ENCODE data around the gene WDR86. TPM values are rescaled to one million over a fixed set of nuclear protein-coding genes. Genes with fewer than 3 reads are reported as not detected.

WDR86 gene
- total and polyA plus RNA-seq, 2 experiments from 2014 or later: 9.1 to 59.1 TPM

DNA sequence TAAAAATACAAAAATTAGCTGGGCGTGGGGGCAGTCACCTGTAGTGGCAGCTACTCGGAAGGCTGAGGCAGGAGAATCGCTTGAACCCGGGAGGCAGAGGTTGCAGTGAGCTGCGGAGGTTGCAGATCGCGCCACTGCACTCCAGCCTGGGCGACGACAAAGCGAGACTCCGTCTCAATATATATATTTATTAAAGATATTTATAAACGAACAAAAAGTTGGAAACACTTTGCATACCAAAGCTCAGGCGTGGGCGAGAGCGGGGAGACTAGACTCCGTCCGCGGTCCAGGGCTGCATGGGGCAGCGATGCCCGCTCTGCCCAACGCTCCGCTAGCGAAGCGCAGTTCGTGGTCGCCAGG is 38.0 kb upstream of the WDR86 start (continued):
- TF ChIP-seq, protein P1, sequence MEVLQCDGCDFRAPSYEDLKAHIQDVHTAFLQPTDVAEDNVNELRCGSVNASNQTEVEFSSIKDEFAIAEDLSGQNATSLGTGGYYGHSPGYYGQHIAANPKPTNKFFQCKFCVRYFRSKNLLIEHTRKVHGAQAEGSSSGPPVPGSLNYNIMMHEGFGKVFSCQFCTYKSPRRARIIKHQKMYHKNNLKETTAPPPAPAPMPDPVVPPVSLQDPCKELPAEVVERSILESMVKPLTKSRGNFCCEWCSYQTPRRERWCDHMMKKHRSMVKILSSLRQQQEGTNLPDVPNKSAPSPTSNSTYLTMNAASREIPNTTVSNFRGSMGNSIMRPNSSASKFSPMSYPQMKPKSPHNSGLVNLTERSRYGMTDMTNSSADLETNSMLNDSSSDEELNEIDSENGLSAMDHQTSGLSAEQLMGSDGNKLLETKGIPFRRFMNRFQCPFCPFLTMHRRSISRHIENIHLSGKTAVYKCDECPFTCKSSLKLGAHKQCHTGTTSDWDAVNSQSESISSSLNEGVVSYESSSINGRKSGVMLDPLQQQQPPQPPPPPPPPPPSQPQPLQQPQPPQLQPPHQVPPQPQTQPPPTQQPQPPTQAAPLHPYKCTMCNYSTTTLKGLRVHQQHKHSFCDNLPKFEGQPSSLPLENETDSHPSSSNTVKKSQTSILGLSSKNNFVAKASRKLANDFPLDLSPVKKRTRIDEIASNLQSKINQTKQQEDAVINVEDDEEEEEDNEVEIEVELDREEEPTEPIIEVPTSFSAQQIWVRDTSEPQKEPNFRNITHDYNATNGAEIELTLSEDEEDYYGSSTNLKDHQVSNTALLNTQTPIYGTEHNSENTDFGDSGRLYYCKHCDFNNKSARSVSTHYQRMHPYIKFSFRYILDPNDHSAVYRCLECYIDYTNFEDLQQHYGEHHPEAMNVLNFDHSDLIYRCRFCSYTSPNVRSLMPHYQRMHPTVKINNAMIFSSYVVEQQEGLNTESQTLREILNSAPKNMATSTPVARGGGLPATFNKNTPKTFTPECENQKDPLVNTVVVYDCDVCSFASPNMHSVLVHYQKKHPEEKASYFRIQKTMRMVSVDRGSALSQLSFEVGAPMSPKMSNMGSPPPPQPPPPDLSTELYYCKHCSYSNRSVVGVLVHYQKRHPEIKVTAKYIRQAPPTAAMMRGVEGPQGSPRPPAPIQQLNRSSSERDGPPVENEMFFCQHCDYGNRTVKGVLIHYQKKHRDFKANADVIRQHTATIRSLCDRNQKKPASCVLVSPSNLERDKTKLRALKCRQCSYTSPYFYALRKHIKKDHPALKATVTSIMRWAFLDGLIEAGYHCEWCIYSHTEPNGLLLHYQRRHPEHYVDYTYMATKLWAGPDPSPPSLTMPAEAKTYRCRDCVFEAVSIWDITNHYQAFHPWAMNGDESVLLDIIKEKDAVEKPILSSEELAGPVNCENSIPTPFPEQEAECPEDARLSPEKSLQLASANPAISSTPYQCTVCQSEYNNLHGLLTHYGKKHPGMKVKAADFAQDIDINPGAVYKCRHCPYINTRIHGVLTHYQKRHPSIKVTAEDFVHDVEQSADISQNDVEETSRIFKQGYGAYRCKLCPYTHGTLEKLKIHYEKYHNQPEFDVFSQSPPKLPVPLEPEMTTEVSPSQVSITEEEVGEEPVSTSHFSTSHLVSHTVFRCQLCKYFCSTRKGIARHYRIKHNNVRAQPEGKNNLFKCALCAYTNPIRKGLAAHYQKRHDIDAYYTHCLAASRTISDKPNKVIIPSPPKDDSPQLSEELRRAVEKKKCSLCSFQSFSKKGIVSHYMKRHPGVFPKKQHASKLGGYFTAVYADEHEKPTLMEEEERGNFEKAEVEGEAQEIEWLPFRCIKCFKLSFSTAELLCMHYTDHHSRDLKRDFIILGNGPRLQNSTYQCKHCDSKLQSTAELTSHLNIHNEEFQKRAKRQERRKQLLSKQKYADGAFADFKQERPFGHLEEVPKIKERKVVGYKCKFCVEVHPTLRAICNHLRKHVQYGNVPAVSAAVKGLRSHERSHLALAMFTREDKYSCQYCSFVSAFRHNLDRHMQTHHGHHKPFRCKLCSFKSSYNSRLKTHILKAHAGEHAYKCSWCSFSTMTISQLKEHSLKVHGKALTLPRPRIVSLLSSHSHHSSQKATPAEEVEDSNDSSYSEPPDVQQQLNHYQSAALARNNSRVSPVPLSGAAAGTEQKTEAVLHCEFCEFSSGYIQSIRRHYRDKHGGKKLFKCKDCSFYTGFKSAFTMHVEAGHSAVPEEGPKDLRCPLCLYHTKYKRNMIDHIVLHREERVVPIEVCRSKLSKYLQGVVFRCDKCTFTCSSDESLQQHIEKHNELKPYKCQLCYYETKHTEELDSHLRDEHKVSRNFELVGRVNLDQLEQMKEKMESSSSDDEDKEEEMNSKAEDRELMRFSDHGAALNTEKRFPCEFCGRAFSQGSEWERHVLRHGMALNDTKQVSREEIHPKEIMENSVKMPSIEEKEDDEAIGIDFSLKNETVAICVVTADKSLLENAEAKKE (CRISPR knock-in tag; IDR thresholded peaks at IDR 0.05): no peak
- TF ChIP-seq, protein P2, sequence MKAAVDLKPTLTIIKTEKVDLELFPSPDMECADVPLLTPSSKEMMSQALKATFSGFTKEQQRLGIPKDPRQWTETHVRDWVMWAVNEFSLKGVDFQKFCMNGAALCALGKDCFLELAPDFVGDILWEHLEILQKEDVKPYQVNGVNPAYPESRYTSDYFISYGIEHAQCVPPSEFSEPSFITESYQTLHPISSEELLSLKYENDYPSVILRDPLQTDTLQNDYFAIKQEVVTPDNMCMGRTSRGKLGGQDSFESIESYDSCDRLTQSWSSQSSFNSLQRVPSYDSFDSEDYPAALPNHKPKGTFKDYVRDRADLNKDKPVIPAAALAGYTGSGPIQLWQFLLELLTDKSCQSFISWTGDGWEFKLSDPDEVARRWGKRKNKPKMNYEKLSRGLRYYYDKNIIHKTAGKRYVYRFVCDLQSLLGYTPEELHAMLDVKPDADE (IDR thresholded peaks at IDR 0.05): no peak
- TF ChIP-seq NANOG (IDR thresholded peaks at IDR 0.05; ENCODE audit: borderline replicate concordance): no peak
- TF ChIP-seq, protein P3, sequence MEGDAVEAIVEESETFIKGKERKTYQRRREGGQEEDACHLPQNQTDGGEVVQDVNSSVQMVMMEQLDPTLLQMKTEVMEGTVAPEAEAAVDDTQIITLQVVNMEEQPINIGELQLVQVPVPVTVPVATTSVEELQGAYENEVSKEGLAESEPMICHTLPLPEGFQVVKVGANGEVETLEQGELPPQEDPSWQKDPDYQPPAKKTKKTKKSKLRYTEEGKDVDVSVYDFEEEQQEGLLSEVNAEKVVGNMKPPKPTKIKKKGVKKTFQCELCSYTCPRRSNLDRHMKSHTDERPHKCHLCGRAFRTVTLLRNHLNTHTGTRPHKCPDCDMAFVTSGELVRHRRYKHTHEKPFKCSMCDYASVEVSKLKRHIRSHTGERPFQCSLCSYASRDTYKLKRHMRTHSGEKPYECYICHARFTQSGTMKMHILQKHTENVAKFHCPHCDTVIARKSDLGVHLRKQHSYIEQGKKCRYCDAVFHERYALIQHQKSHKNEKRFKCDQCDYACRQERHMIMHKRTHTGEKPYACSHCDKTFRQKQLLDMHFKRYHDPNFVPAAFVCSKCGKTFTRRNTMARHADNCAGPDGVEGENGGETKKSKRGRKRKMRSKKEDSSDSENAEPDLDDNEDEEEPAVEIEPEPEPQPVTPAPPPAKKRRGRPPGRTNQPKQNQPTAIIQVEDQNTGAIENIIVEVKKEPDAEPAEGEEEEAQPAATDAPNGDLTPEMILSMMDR (conservative IDR thresholded peaks at IDR 0.05; ENCODE audit: low read depth in 2 of 2): no peak
- TF ChIP-seq ZNF114 (CRISPR knock-in tag; IDR thresholded peaks at IDR 0.05): no peak
- no peak for TF ChIP-seq EZH2 (IDR thresholded peaks at IDR 0.05; ENCODE audit: low read depth, unreplicated experiment)

DNA sequence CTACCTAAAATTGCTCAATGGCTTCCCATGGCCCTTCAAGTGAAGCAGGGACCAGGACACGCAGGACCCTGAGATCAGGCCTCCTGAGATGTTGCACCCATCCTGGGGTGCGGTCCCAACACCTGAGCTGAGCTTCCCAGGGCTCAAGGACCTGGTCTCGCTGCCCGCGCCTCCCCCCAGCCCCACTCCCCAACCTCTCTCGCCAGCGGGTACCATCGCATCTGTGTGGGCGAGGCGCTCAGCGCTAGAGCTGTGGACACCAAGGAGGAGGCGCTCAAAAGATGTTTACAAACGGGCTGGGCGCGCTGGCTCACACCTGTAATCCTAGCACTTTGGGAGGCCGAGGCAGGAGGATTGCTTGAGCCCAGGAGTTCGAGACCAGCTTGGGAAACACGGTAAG is 37.5 kb upstream of the WDR86 start:
- no peak overlapping the region for H3K27ac Mint-ChIP-seq
- peaks cover 12% of the 10 kb centered on the region for H3K27me3 ChIP-seq (ENCODE audit: insufficient read depth)
- 0 out of 2 replicates have a peak, but pooled peaks cover 4% of the 10 kb centered on the region for H3F3A ChIP-seq (replicated peaks; ENCODE audit: low read depth)
- peaks cover 10% of the 10 kb centered on the region for H3K27me3 Mint-ChIP-seq (ENCODE audit: insufficient read depth, low read depth, poor library complexity)
- no peak overlapping the region for H3K27ac ChIP-seq (ENCODE audit: low read depth)
- no peaks in the 10 kb centered on the region for H3K36me3 ChIP-seq (ENCODE audit: insufficient read depth)
- H3K9me2 ChIP-seq (ENCODE audit: insufficient read depth): no peaks in the 10 kb centered on the region
- no peak overlapping the region for H2AFZ ChIP-seq
- peaks cover 6% of the 10 kb centered on the region for H3K4me1 Mint-ChIP-seq
- H3K79me2 ChIP-seq (replicated peaks; ENCODE audit: insufficient read depth): no peaks in the 10 kb centered on the region
- ATAC-seq: no peak
- no peaks in the 10 kb centered on the region for H4K20me1 ChIP-seq (replicated peaks; ENCODE audit: insufficient read depth)
- no peaks in the 10 kb centered on the region; the same call in 1 of the 2 replicates for H3K4me1 ChIP-seq (ENCODE audit: insufficient read depth)
- no peaks in the 10 kb centered on the region; the same call in 2 of the 3 replicates for H3K36me3 Mint-ChIP-seq (ENCODE audit: low read depth)
- no peak overlapping the region for H3K4me3 Mint-ChIP-seq
- H3K9me3 Mint-ChIP-seq: no peaks in the 10 kb centered on the region
- DNase-seq (ENCODE audit: low spot score): no peak
- H3K4me3 ChIP-seq: no peak overlapping the region
- no peak overlapping the region for H3K4me2 ChIP-seq
- TF ChIP-seq, protein P3 (conservative IDR thresholded peaks at IDR 0.05; ENCODE audit: low read depth in 2 of 2): no peak
- TF ChIP-seq NANOG (IDR thresholded peaks at IDR 0.05; ENCODE audit: borderline replicate concordance): no peak
- TF ChIP-seq, protein P4, sequence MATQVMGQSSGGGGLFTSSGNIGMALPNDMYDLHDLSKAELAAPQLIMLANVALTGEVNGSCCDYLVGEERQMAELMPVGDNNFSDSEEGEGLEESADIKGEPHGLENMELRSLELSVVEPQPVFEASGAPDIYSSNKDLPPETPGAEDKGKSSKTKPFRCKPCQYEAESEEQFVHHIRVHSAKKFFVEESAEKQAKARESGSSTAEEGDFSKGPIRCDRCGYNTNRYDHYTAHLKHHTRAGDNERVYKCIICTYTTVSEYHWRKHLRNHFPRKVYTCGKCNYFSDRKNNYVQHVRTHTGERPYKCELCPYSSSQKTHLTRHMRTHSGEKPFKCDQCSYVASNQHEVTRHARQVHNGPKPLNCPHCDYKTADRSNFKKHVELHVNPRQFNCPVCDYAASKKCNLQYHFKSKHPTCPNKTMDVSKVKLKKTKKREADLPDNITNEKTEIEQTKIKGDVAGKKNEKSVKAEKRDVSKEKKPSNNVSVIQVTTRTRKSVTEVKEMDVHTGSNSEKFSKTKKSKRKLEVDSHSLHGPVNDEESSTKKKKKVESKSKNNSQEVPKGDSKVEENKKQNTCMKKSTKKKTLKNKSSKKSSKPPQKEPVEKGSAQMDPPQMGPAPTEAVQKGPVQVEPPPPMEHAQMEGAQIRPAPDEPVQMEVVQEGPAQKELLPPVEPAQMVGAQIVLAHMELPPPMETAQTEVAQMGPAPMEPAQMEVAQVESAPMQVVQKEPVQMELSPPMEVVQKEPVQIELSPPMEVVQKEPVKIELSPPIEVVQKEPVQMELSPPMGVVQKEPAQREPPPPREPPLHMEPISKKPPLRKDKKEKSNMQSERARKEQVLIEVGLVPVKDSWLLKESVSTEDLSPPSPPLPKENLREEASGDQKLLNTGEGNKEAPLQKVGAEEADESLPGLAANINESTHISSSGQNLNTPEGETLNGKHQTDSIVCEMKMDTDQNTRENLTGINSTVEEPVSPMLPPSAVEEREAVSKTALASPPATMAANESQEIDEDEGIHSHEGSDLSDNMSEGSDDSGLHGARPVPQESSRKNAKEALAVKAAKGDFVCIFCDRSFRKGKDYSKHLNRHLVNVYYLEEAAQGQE (IDR thresholded peaks at IDR 0.05; ENCODE audit: unreplicated experiment): no peak
- no peak for TF ChIP-seq POLR2AphosphoS5 (IDR thresholded peaks at IDR 0.05; ENCODE audit: low read depth)
- no peak for TF ChIP-seq ZNF331 (CRISPR knock-in tag; IDR thresholded peaks at IDR 0.05; ENCODE audit: low read depth)
- no peak for TF ChIP-seq CREB1 (CRISPR knock-in tag; IDR thresholded peaks at IDR 0.05; ENCODE audit: low read depth)

Data from GM23338 (cell line).